Calu3 (cell line): ENCODE measurements around the gene EFNA3. TPM values are rescaled to one million over a fixed set of nuclear protein-coding genes. Genes with fewer than 3 reads are reported as not detected.

Source experiments
- BruUV-seq: library from RNA; stranded (reverse); fragments of 400-500 nt; replicated peaks from 2 replicates; lab custom pipeline; 2021; lab: Mats Ljungman, UMichigan
- CTCF ChIA-PET: fragments of 300-600 bp; sonication (Branson Sonifier 250); formaldehyde crosslinking; loops from one replicate; lab custom pipeline; 2022; ENCODE audit warnings: antibody characterized with exemption; lab: Charles Lee
- DNase-seq: peaks from one replicate; pipeline ENCODE4 v3.0.0; 2022
- H3K27ac Mint-ChIP-seq: one replicate; pipeline ENCODE4 v1.8.0; 2022; ENCODE audit warnings: mixed read lengths; ENCODE audit not compliant: unreplicated experiment
- H3K27me3 Mint-ChIP-seq: one replicate; pipeline ENCODE4 v1.8.0; 2022; ENCODE audit warnings: mixed read lengths; ENCODE audit not compliant: unreplicated experiment
- H3K36me3 Mint-ChIP-seq: one replicate; pipeline ENCODE4 v1.8.0; 2022; ENCODE audit warnings: mild to moderate bottlenecking, moderate library complexity, mixed read lengths; ENCODE audit not compliant: insufficient read depth, unreplicated experiment
- H3K4me1 Mint-ChIP-seq: one replicate; pipeline ENCODE4 v1.8.0; 2022; ENCODE audit warnings: mild to moderate bottlenecking, low read depth, mixed read lengths; ENCODE audit not compliant: unreplicated experiment
- H3K4me3 Mint-ChIP-seq: one replicate; pipeline ENCODE4 v1.8.0; 2022; ENCODE audit warnings: mild to moderate bottlenecking, low read depth, moderate library complexity, mixed read lengths; ENCODE audit not compliant: unreplicated experiment
- H3K9me3 Mint-ChIP-seq: one replicate; pipeline ENCODE4 v1.8.0; 2022; ENCODE audit warnings: low read depth, mixed read lengths; ENCODE audit not compliant: unreplicated experiment
- CTCF ChIP-seq: fragments of 200-600 bp; IDR thresholded peaks from one replicate; pipeline ENCODE4 v1.8.0; 2022; ENCODE audit warnings: antibody characterized with exemption; ENCODE audit not compliant: unreplicated experiment
- intact Hi-C: fragments of 100-400 bp; cut with micrococcal nuclease; formaldehyde crosslinking; loops from one replicate; pipeline ENCODE4 v1.10.0; 2022; ENCODE audit not compliant: unreplicated experiment
- total RNA-seq: library from RNA; stranded (reverse); gene quantifications from 2 replicates; pipeline ENCODE4 v1.2.3, GENCODE V29; 2022

The EFNA3 gene
- total RNA-seq, 1 experiment from 2014 or later: 1.7 TPM

GRCh38 chr1:155064832-155065429 is 13.7 kb upstream of the EFNA3 start:
- H3K27me3 Mint-ChIP-seq: no peaks in the 10 kb centered on the region
- DNase-seq: no peak
- peaks cover 31% of the 10 kb centered on the region for H3K4me1 Mint-ChIP-seq
- no peak for TF ChIP-seq CTCF
- H3K9me3 Mint-ChIP-seq: no peaks in the 10 kb centered on the region
- BruUV-seq: TSS peak; percentile 77
- intact Hi-C loops: loop anchor here (5.0 to 10.0 kb wide), 3 partner anchors 93 to 390 kb away; partner anchors contain the start of genes CKS1B and SHC1
- H3K36me3 Mint-ChIP-seq: peaks cover 57% of the 10 kb centered on the region
- CTCF ChIA-PET: interaction anchor here (0.9 to 3.0 kb wide), 3 partner anchors 11 to 108 kb away, joined by 3 to 28 read pairs (median 5); partner anchors contain the start of gene KRTCAP2
- H3K27ac Mint-ChIP-seq: peak overlapping the region; percentile 71
- peak overlapping the region; percentile 76 for H3K4me3 Mint-ChIP-seq

GRCh38 chr1:155066777-155067176 is 11.9 kb upstream of the EFNA3 start:
- H3K4me1 Mint-ChIP-seq: peaks cover 38% of the 10 kb centered on the region
- no TSS peak for BruUV-seq

GRCh38 chr1:155068599-155068998 is 10.0 kb upstream of the EFNA3 start:
- no TSS peak for BruUV-seq
- intact Hi-C loops: loop anchor here (10.0 kb wide), 2 partner anchors 304 to 394 kb away; no protein-coding TSS in a partner anchor
- H3K9me3 Mint-ChIP-seq: no peaks in the 10 kb centered on the region
- no peak overlapping the region for H3K27ac Mint-ChIP-seq
- no peak for TF ChIP-seq CTCF
- CTCF ChIA-PET: interaction anchor here (0.6 to 1.2 kb wide), 3 partner anchors 9 to 79 kb away, joined by 3 to 4 read pairs (median 4); no protein-coding TSS in a partner anchor
- no peak overlapping the region for H3K4me3 Mint-ChIP-seq
- peaks cover 52% of the 10 kb centered on the region for H3K36me3 Mint-ChIP-seq
- DNase-seq: no peak
- peaks cover 27% of the 10 kb centered on the region for H3K27me3 Mint-ChIP-seq
- H3K4me1 Mint-ChIP-seq: peaks cover 31% of the 10 kb centered on the region

More at GRCh38 chr1:155066777-155067176, 11.9 kb upstream of the EFNA3 start:
- intact Hi-C loops: loop anchor here (10.0 kb wide), 2 partner anchors 302 to 392 kb away; no protein-coding TSS in a partner anchor
- DNase-seq: no peak
- H3K27me3 Mint-ChIP-seq: peaks cover 9% of the 10 kb centered on the region
- H3K4me3 Mint-ChIP-seq: no peak overlapping the region
- no peak overlapping the region for H3K27ac Mint-ChIP-seq
- CTCF ChIA-PET: no interaction called here
- H3K9me3 Mint-ChIP-seq: no peaks in the 10 kb centered on the region
- H3K36me3 Mint-ChIP-seq: peaks cover 67% of the 10 kb centered on the region
- no peak for TF ChIP-seq CTCF

GRCh38 chr1:155069551-155070157 is 9.0 kb upstream of the EFNA3 start:
- Mint-ChIP-seq H3K27ac (no peak overlapping the region), H3K4me3 (peak overlapping the region; percentile 31), H3K4me1 (peaks cover 22% of the 10 kb centered on the region), H3K9me3 (no peaks in the 10 kb centered on the region), H3K27me3 (peaks cover 37% of the 10 kb centered on the region), H3K36me3 (peaks cover 41% of the 10 kb centered on the region)
- no peak for DNase-seq
- no TSS peak for BruUV-seq
- CTCF ChIA-PET: interaction anchor here (0.6 to 2.0 kb wide), 4 partner anchors 11 to 74 kb away, joined by 3 to 15 read pairs (median 6); partner anchors contain the start of gene ADAM15
- no peak for TF ChIP-seq CTCF
- intact Hi-C loops: loop anchor here (10.0 kb wide), 2 partner anchors 305 to 395 kb away; no protein-coding TSS in a partner anchor
